WTC11 (cell line): ENCODE measurements around the gene TMEM135. TPM values are rescaled to one million over a fixed set of nuclear protein-coding genes. Genes with fewer than 3 reads are reported as not detected.

Source experiments
- ATAC-seq: fragments of 200-7000 bp; cut with Tn5 transposase; 2 replicates; pipeline ENCODE4 v1.10.0; 2021; ENCODE audit warnings: mild to moderate bottlenecking, moderate library complexity
- CTCF ChIA-PET: fragments of 300-600 bp; sonication (Branson Sonifier 250); formaldehyde crosslinking; loops from one replicate; lab custom pipeline; 2021; ENCODE audit warnings: antibody characterized with exemption; lab: Charles Lee
- POLR2A ChIA-PET: fragments of 350-600 bp; sonication (Branson Sonifier 250); formaldehyde crosslinking; loops from one replicate; lab custom pipeline; 2021; ENCODE audit warnings: antibody characterized with exemption; lab: Charles Lee
- DNase-seq: peaks from one replicate; pipeline ENCODE4 v3.0.0; 2021; ENCODE audit warnings: low spot score
- H3K27ac Mint-ChIP-seq: 2 replicates; pipeline ENCODE4 v1.8.0; 2021; ENCODE audit warnings: mixed read lengths
- H3K27me3 Mint-ChIP-seq: 2 replicates; pipeline ENCODE4 v1.8.0; 2021; ENCODE audit warnings: low read depth, mild to moderate bottlenecking, moderate library complexity, mixed read lengths
- H3K36me3 Mint-ChIP-seq: 2 replicates; pipeline ENCODE4 v1.8.0; 2021; ENCODE audit warnings: mixed read lengths
- H3K4me1 Mint-ChIP-seq: 2 replicates; pipeline ENCODE4 v1.8.0; 2022; ENCODE audit warnings: mixed read lengths
- H3K4me3 Mint-ChIP-seq: 2 replicates; pipeline ENCODE4 v1.8.0; 2021; ENCODE audit warnings: mild to moderate bottlenecking, moderate library complexity, mixed read lengths
- H3K9me3 Mint-ChIP-seq: 2 replicates; pipeline ENCODE4 v1.8.0; 2021; ENCODE audit warnings: mixed read lengths
- ATF3 ChIP-seq: sonication (generic); formaldehyde crosslinking; conservative IDR thresholded peaks from 2 replicates; pipeline ENCODE4 v1.8.1; 2022; ENCODE audit warnings: mild to moderate bottlenecking, missing genetic modification reagents
- CDX4 ChIP-seq: fragments of 250-450 bp; sonication (Bioruptor Pico); IDR thresholded peaks from 2 replicates; pipeline ENCODE4 v1.9.0; 2021; ENCODE audit warnings: moderate library complexity, mild to moderate bottlenecking, inconsistent platforms, borderline replicate concordance
- HMGA2 ChIP-seq: fragments of 250-450 bp; sonication (Bioruptor Pico); IDR thresholded peaks from 2 replicates; pipeline ENCODE4 v1.4.0; 2021; ENCODE audit warnings: mild to moderate bottlenecking, moderate library complexity
- HMGXB4 ChIP-seq: sonication (generic); formaldehyde crosslinking; IDR thresholded peaks from 2 replicates; pipeline ENCODE4 v1.8.1; 2023; ENCODE audit warnings: mild to moderate bottlenecking, moderate library complexity, missing genetic modification reagents
- JUN ChIP-seq: sonication (generic); formaldehyde crosslinking; IDR thresholded peaks from 2 replicates; pipeline ENCODE4 v1.8.0; 2023; ENCODE audit warnings: mild to moderate bottlenecking, missing genetic modification reagents
- PRDM15 ChIP-seq: sonication (generic); formaldehyde crosslinking; IDR thresholded peaks from 2 replicates; pipeline ENCODE4 v1.8.0; 2022; ENCODE audit warnings: missing genetic modification reagents
- PREB ChIP-seq: sonication (generic); formaldehyde crosslinking; IDR thresholded peaks from 2 replicates; pipeline ENCODE4 v1.8.1; 2022; ENCODE audit warnings: mild to moderate bottlenecking, missing genetic modification reagents, moderate library complexity, borderline replicate concordance
- PRRX2 ChIP-seq: fragments of 250-450 bp; sonication (Bioruptor Pico); IDR thresholded peaks from 2 replicates; pipeline ENCODE4 v1.8.0; 2021; ENCODE audit warnings: mild to moderate bottlenecking
- SMAD3 ChIP-seq: sonication (generic); formaldehyde crosslinking; IDR thresholded peaks from 2 replicates; pipeline ENCODE4 v1.8.0; 2022; ENCODE audit warnings: missing genetic modification reagents, mild to moderate bottlenecking, borderline replicate concordance
- STAT6 ChIP-seq: sonication (generic); formaldehyde crosslinking; conservative IDR thresholded peaks from 2 replicates; pipeline ENCODE4 v1.8.1; 2023; ENCODE audit warnings: mild to moderate bottlenecking, low read depth, missing genetic modification reagents, moderate library complexity
- ZBTB21 ChIP-seq: sonication (generic); formaldehyde crosslinking; IDR thresholded peaks from 2 replicates; pipeline ENCODE4 v1.8.1; 2023; ENCODE audit warnings: mild to moderate bottlenecking, missing genetic modification reagents, borderline replicate concordance
- ZMAT4 ChIP-seq: fragments of 250-450 bp; sonication (Bioruptor Pico); IDR thresholded peaks from 2 replicates; pipeline ENCODE4 v1.9.0; 2021; ENCODE audit warnings: mild to moderate bottlenecking
- ZNF263 ChIP-seq: sonication (generic); formaldehyde crosslinking; IDR thresholded peaks from 2 replicates; pipeline ENCODE4 v1.8.1; 2022; ENCODE audit warnings: low read depth, mild to moderate bottlenecking, moderate library complexity, missing genetic modification reagents
- ZNF416 ChIP-seq: fragments of 250-450 bp; sonication (Bioruptor Pico); IDR thresholded peaks from 2 replicates; pipeline ENCODE4 v1.9.0; 2021; ENCODE audit warnings: mild to moderate bottlenecking, inconsistent platforms
- ZSCAN18 ChIP-seq: fragments of 250-450 bp; sonication (Bioruptor Pico); IDR thresholded peaks from 2 replicates; pipeline ENCODE4 v2.1.2; 2022; ENCODE audit warnings: mild to moderate bottlenecking, moderate library complexity
- total RNA-seq: library from RNA; stranded (reverse); gene quantifications from 3 replicates; pipeline ENCODE4 v1.2.3, GENCODE V29; 2021

Gene TMEM135
- total RNA-seq, 1 experiment from 2014 or later, result 35.8 TPM

- POLR2A ChIA-PET, result no interaction called here
- CTCF ChIA-PET, result no interaction called here
- Mint-ChIP-seq H3K36me3 (no peaks in the 10 kb centered on the region), H3K27ac (no peak overlapping the region), H3K4me3 (no peak overlapping the region), H3K4me1 (peaks cover 20% of the 10 kb centered on the region), H3K27me3 (no peaks in the 10 kb centered on the region)
- no peak for ATAC-seq
- TF ChIP-seq ZNF416 (CRISPR knock-in tag), result no peak
- no peak for TF ChIP-seq STAT6 (CRISPR knock-in tag)
- TF ChIP-seq PREB (CRISPR knock-in tag), result no peak
- no peak for TF ChIP-seq ZNF263 (CRISPR knock-in tag)
- TF ChIP-seq ZSCAN18, result no peak
- no peak for TF ChIP-seq JUN (CRISPR knock-in tag)
- no peak for TF ChIP-seq SMAD3
- TF ChIP-seq HMGXB4, result no peak
- TF ChIP-seq, all 79 proteins: peak for 0
- no peaks in the 10 kb centered on the region for H3K9me3 Mint-ChIP-seq
- DNase-seq, result no peak
Observed at GRCh38 chr11:87061766-87062165, 24.0 kb downstream of the TMEM135 start.

GRCh38 chr11:87063982-87064381 is 26.2 kb downstream of the TMEM135 start:
- no peaks in the 10 kb centered on the region for H3K9me3 Mint-ChIP-seq
- H3K4me3 Mint-ChIP-seq, result no peak overlapping the region
- no peak for TF ChIP-seq ZNF416 (CRISPR knock-in tag)
- TF ChIP-seq ZMAT4 (CRISPR knock-in tag), result no peak
- no peak for TF ChIP-seq PRRX2 (CRISPR knock-in tag)
- TF ChIP-seq CDX4 (CRISPR knock-in tag), result no peak
- TF ChIP-seq PRDM15 (CRISPR knock-in tag), result no peak
- no peak for TF ChIP-seq ATF3 (CRISPR knock-in tag)
- no peak for TF ChIP-seq HMGA2 (CRISPR knock-in tag)
- TF ChIP-seq ZNF263 (CRISPR knock-in tag), result no peak
- TF ChIP-seq ZBTB21, result no peak
- no peak for DNase-seq
- H3K36me3 Mint-ChIP-seq, result 0 out of 2 replicates have a peak, but pooled peaks cover 3% of the 10 kb centered on the region
- H3K27ac Mint-ChIP-seq, result no peak overlapping the region
- POLR2A ChIA-PET, result no interaction called here
- no peaks in the 10 kb centered on the region for H3K27me3 Mint-ChIP-seq
- ATAC-seq, result no peak
- peaks cover 11% of the 10 kb centered on the region; the same call in 1 of the 2 replicates for H3K4me1 Mint-ChIP-seq
- CTCF ChIA-PET, result no interaction called here
